GM21360 (cell line): ENCODE measurements around the gene POM121L2.
"Not testable (repeated sequence)": the region's sequence is repeated elsewhere in the genome, so short reads cannot be mapped to it uniquely, and the experiment has no call there.

Source experiments
- ATAC-seq: cut with Tn5 transposase; IDR thresholded peaks from one replicate; pipeline ENCODE4 v1.9.1; 2021; ENCODE audit warnings: mild to moderate bottlenecking, moderate library complexity; ENCODE audit not compliant: unreplicated experiment

POM121L2 gene

GRCh38 chr6:27294409-27294808 is 17.7 kb downstream of the POM121L2 start:
- no peak for ATAC-seq

- no peak for ATAC-seq
These were observed 18.5 kb downstream of the POM121L2 start for GRCh38 chr6:27293436-27294098.

- ATAC-seq, result no peak
These were observed 21.2 kb downstream of the POM121L2 start for GRCh38 chr6:27290850-27291208.

GRCh38 chr6:27290065-27290849 is 21.8 kb downstream of the POM121L2 start:
- no peak for ATAC-seq

- ATAC-seq, result no peak
These were observed 23.7 kb downstream of the POM121L2 start for GRCh38 chr6:27288136-27289044.

- ATAC-seq, result no peak
These were observed 24.3 kb downstream of the POM121L2 start for GRCh38 chr6:27287751-27288135.

- ATAC-seq, result no peak
These were observed 25.9 kb downstream of the POM121L2 start for GRCh38 chr6:27286141-27286540.

GRCh38 chr6:27283279-27283678 is 28.8 kb downstream of the POM121L2 start:
- no peak for ATAC-seq

GRCh38 chr6:27281569-27281968 is 30.5 kb downstream of the POM121L2 start:
- ATAC-seq, result no peak

- ATAC-seq, result no peak
These were observed 31.0 kb downstream of the POM121L2 start for GRCh38 chr6:27281105-27281539.

GRCh38 chr6:27280540-27281000 is 31.5 kb downstream of the POM121L2 start:
- ATAC-seq, result no peak

GRCh38 chr6:27280064-27280539 is 32.0 kb downstream of the POM121L2 start:
- ATAC-seq, result no peak

GRCh38 chr6:27279513-27280063 is 32.5 kb downstream of the POM121L2 start:
- ATAC-seq, result no peak

GRCh38 chr6:27275025-27275956 is 36.8 kb downstream of the POM121L2 start:
- no peak for ATAC-seq

- ATAC-seq, result no peak
These were observed 38.3 kb downstream of the POM121L2 start for GRCh38 chr6:27273783-27274182.

GRCh38 chr6:27268803-27269202 is 43.3 kb downstream of the POM121L2 start:
- no peak for ATAC-seq

- ATAC-seq, result no peak
These were observed 44.1 kb downstream of the POM121L2 start for GRCh38 chr6:27267857-27268434.

- ATAC-seq, result not testable (repeated sequence)
These were observed 45.1 kb downstream of the POM121L2 start for GRCh38 chr6:27267003-27267402.

GRCh38 chr6:27263886-27264285 is 48.2 kb downstream of the POM121L2 start:
- no peak for ATAC-seq
